Amniotic stem cell (primary cell): Measurements from ENCODE around the gene THY1.

Source experiments
- DNase-seq: peaks from one replicate; lab custom pipeline; 2025; lab: John Stamatoyannopoulos, UW

Gene THY1

GRCh38 chr11:119369132-119369925 lies 53.6 kb downstream of the THY1 start:
- DNase-seq: no peak

GRCh38 chr11:119368121-119369034 lies 54.6 kb downstream of the THY1 start:
- no peak for DNase-seq

GRCh38 chr11:119367661-119368120 lies 55.3 kb downstream of the THY1 start:
- no peak for DNase-seq
